HG03108 (cell line): Measurements from ENCODE around the gene PADI3.

Source experiments
- ATAC-seq: cut with Tn5 transposase; IDR thresholded peaks from one replicate; pipeline ENCODE4 v1.9.1; 2021; ENCODE audit warnings: moderate library complexity; ENCODE audit not compliant: unreplicated experiment

Gene PADI3

GRCh38 chr1:17329610-17330009 is 80.7 kb downstream of the PADI3 start:
- no peak for ATAC-seq

DNA sequence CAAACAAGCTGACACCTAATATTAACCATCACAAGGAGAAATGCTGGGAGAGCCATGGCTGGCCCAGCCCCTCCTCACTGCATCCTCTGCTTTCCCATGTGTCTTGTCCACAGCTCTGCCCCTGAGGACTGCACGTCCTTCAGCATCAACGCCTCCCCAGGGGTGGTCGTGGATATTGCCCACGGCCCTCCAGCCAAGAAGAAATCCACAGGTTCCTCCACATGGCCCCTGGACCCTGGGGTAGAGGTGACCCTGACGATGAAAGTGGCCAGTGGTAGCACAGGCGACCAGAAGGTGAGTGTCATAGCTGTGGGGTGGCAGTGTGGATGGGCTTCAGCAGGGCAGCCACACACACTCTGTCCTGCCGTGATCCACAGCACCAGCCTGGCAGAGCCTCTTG is 82.0 kb downstream of the PADI3 start:
- ATAC-seq = no peak

GRCh38 chr1:17333081-17333480 is 84.2 kb downstream of the PADI3 start:
- ATAC-seq = no peak
